IMR-90 (cell line): ENCODE data around the gene COL18A1. TPM values are rescaled to one million over a fixed set of nuclear protein-coding genes. Genes with fewer than 3 reads are reported as not detected.

Experiments
- ATAC-seq: fragments of 200-7000 bp; cut with Tn5 transposase; 2 replicates; pipeline ENCODE4 v1.9.1; 2020; ENCODE audit warnings: low read depth, mild to moderate bottlenecking, moderate library complexity
- BruUV-seq: library from RNA; stranded (reverse); fragments of 400-500 nt; replicated peaks from 2 replicates; lab custom pipeline; 2021; lab: Mats Ljungman, UMichigan
- CTCF ChIA-PET: fragments of 300-600 bp; formaldehyde crosslinking; extraction: SDS; loops from one replicate; lab custom pipeline; 2021; ENCODE audit warnings: antibody characterized with exemption; lab: Yijun Ruan, JAX
- POLR2A ChIA-PET: fragments of 300-600 bp; sonication (Branson Sonifier 250); formaldehyde crosslinking; loops from one replicate; lab custom pipeline; 2022; ENCODE audit warnings: antibody characterized with exemption; ENCODE audit not compliant: unreplicated experiment; lab: Charles Lee
- DNase-seq: peaks from one replicate; pipeline ENCODE4 v3.0.0; 2013
- H2AFZ ChIP-seq: replicated peaks from 2 replicates; pipeline ENCODE3; 2013; ENCODE audit warnings: low read length, mild to moderate bottlenecking; ENCODE audit not compliant: poor library complexity
- H2AK5ac ChIP-seq: 2 replicates; pipeline ENCODE4 v1.6.1; 2013; ENCODE audit warnings: low read depth, low read length, inconsistent platforms
- H2AK9ac ChIP-seq: replicated peaks from 2 replicates; pipeline ENCODE3; 2013; ENCODE audit warnings: mild to moderate bottlenecking, low read depth, low read length, moderate library complexity; ENCODE audit not compliant: poor library complexity
- H2BK120ac ChIP-seq: 2 replicates; pipeline ENCODE4 v1.6.1; 2013; ENCODE audit warnings: low read depth, low read length, inconsistent platforms
- H2BK15ac ChIP-seq: 3 replicates; pipeline ENCODE4 v1.6.1; 2013; ENCODE audit warnings: low read depth, low read length, inconsistent platforms
- H2BK20ac ChIP-seq: 2 replicates; pipeline ENCODE4 v1.6.1; 2013; ENCODE audit warnings: low read depth, mild to moderate bottlenecking, inconsistent platforms, low read length, moderate library complexity
- H2BK5ac ChIP-seq: 2 replicates; pipeline ENCODE4 v1.6.1; 2013; ENCODE audit warnings: mild to moderate bottlenecking, low read depth, low read length, inconsistent platforms; ENCODE audit not compliant: poor library complexity, severe bottlenecking
- H3K14ac ChIP-seq: replicated peaks from 2 replicates; pipeline ENCODE4 v1.6.1; 2013; ENCODE audit warnings: low read depth, low read length, inconsistent platforms
- H3K18ac ChIP-seq: 2 replicates; pipeline ENCODE4 v1.6.1; 2013; ENCODE audit warnings: low read depth, low read length, control low read depth
- H3K23ac ChIP-seq: 2 replicates; pipeline ENCODE4 v1.6.1; 2013; ENCODE audit warnings: low read depth, low read length, inconsistent platforms
- H3K27ac ChIP-seq: 2 replicates; pipeline ENCODE4 v1.5.1; 2013; ENCODE audit warnings: mild to moderate bottlenecking, control low read depth, low read length; ENCODE audit not compliant: insufficient read depth
- H3K27me3 ChIP-seq: 2 replicates; pipeline ENCODE4 v1.6.1; 2013; ENCODE audit warnings: low read length; ENCODE audit not compliant: control insufficient read depth, insufficient read depth
- H3K36me3 ChIP-seq: 2 replicates; pipeline ENCODE4 v1.6.1; 2013; ENCODE audit warnings: low read length, mixed read lengths; ENCODE audit not compliant: control insufficient read depth, insufficient read depth
- H3K4ac ChIP-seq: 2 replicates; pipeline ENCODE4 v1.6.1; 2013; ENCODE audit warnings: low read depth, low read length, inconsistent platforms
- H3K4me1 ChIP-seq: 2 replicates; pipeline ENCODE4 v1.6.1; 2013; ENCODE audit warnings: low read length, mixed read lengths; ENCODE audit not compliant: control insufficient read depth, insufficient read depth
- H3K4me2 ChIP-seq: 2 replicates; pipeline ENCODE4 v1.6.1; 2013; ENCODE audit warnings: low read depth, mild to moderate bottlenecking, control low read depth, low read length, moderate library complexity
- H3K4me3 ChIP-seq: 2 replicates; pipeline ENCODE4 v1.5.1; 2013; ENCODE audit warnings: low read depth, mild to moderate bottlenecking, control low read depth, low read length, moderate library complexity; ENCODE audit not compliant: insufficient read depth
- H3K56ac ChIP-seq: 2 replicates; pipeline ENCODE4 v1.6.1; 2013; ENCODE audit warnings: low read length, inconsistent platforms; ENCODE audit not compliant: insufficient read depth; ENCODE audit errors: extremely low read depth
- H3K79me1 ChIP-seq, 2 experiments: 2 replicates each; pipeline ENCODE4 v1.6.1; 2013; ENCODE audit warnings: low read length in 2 of 2, inconsistent platforms in 1 of 2, low read depth in 1 of 2
- H3K9ac ChIP-seq: 2 replicates; pipeline ENCODE4 v1.6.1; 2013; ENCODE audit warnings: low read depth, low read length, control low read depth
- H3K9me1 ChIP-seq: 2 replicates; pipeline ENCODE4 v1.6.1; 2013; ENCODE audit warnings: low read length, inconsistent platforms; ENCODE audit not compliant: insufficient read depth
- H3K9me3 ChIP-seq: 2 replicates; pipeline ENCODE4 v1.6.1; 2013; ENCODE audit warnings: low read length; ENCODE audit not compliant: control insufficient read depth, insufficient read depth
- H4K20me1 ChIP-seq: 2 replicates; pipeline ENCODE4 v1.6.1; 2013; ENCODE audit warnings: low read length, inconsistent platforms; ENCODE audit not compliant: insufficient read depth
- H4K5ac ChIP-seq: 2 replicates; pipeline ENCODE4 v1.6.1; 2013; ENCODE audit warnings: mild to moderate bottlenecking, low read depth, low read length, control low read depth
- H4K8ac ChIP-seq, 2 experiments: 2 replicates each; pipeline ENCODE4 v1.6.1; 2013; ENCODE audit warnings: low read depth in 2 of 2, low read length in 2 of 2, control low read depth in 1 of 2, inconsistent platforms in 1 of 2
- H4K91ac ChIP-seq: 2 replicates; pipeline ENCODE4 v1.6.1; 2013; ENCODE audit warnings: low read depth, low read length, inconsistent platforms; ENCODE audit not compliant: insufficient read depth
- BHLHE40 ChIP-seq: fragments of 150-350 bp; IDR thresholded peaks from 2 replicates; pipeline ENCODE4 v1.6.1; 2016; ENCODE audit warnings: mild to moderate bottlenecking, low read depth, low read length
- CEBPB ChIP-seq: IDR thresholded peaks from 2 replicates; pipeline ENCODE4 v1.6.1; 2012; ENCODE audit warnings: low read depth, low read length, improper control_type of control experiment
- CHD1 ChIP-seq: IDR thresholded peaks from 2 replicates; pipeline ENCODE4 v1.6.1; 2012; ENCODE audit warnings: low read depth, low read length, improper control_type of control experiment
- ELK1 ChIP-seq: fragments of 150-350 bp; IDR thresholded peaks from 2 replicates; pipeline ENCODE4 v1.6.1; 2016; ENCODE audit warnings: low read depth, mild to moderate bottlenecking, low read length, moderate library complexity, borderline replicate concordance
- FOS ChIP-seq: fragments of 150-350 bp; IDR thresholded peaks from 2 replicates; pipeline ENCODE4 v1.6.1; 2016; ENCODE audit warnings: low read depth, low read length
- MAFK ChIP-seq: IDR thresholded peaks from 2 replicates; pipeline ENCODE4 v1.6.1; 2012; ENCODE audit warnings: low read depth, low read length, improper control_type of control experiment
- MAZ ChIP-seq: IDR thresholded peaks from 2 replicates; pipeline ENCODE4 v1.6.1; 2012; ENCODE audit warnings: low read depth, mild to moderate bottlenecking, low read length, improper control_type of control experiment, moderate library complexity, borderline replicate concordance
- MXI1 ChIP-seq: IDR thresholded peaks from 2 replicates; pipeline ENCODE4 v1.6.1; 2012; ENCODE audit warnings: low read depth, mild to moderate bottlenecking, low read length, moderate library complexity, borderline replicate concordance
- NFE2L2 ChIP-seq: fragments of 150-350 bp; IDR thresholded peaks from 2 replicates; pipeline ENCODE4 v1.6.1; 2016; ENCODE audit warnings: low read depth, mild to moderate bottlenecking, low read length
- RCOR1 ChIP-seq: IDR thresholded peaks from 2 replicates; pipeline ENCODE4 v1.6.1; 2012; ENCODE audit warnings: mild to moderate bottlenecking, low read length, improper control_type of control experiment; ENCODE audit not compliant: insufficient replicate concordance
- SMC3 ChIP-seq: fragments of 150-350 bp; IDR thresholded peaks from 2 replicates; pipeline ENCODE4 v1.6.1; 2016; ENCODE audit warnings: low read depth, mild to moderate bottlenecking, antibody characterized with exemption, low read length, moderate library complexity
- USF2 ChIP-seq: fragments of 150-350 bp; IDR thresholded peaks from 2 replicates; pipeline ENCODE4 v1.6.1; 2017; ENCODE audit warnings: mild to moderate bottlenecking, antibody characterized with exemption, low read length, low read depth
- WGBS, 2 experiments: methylation state at CpG; one replicate each; pipeline versions ENCODE4 v1.1.5 to v1.1.7; 2013; ENCODE audit warnings: missing lambda C conversion rate in 2 of 2; ENCODE audit not compliant: insufficient read length in 1 of 2; ENCODE audit errors: extremely low coverage in 2 of 2; 5-methylcytosine and 5-hydroxymethylcytosine counted together
- dilution Hi-C: fragments of 300-500 bp; cut with HindIII; formaldehyde crosslinking; loops from one replicate; pipeline ENCODE4 v1.14.3; 2018; ENCODE audit warnings: low sequenced_read_pairs; ENCODE audit not compliant: unreplicated experiment
- in situ Hi-C: fragments of 300-500 bp; cut with MboI; formaldehyde crosslinking; loops from 3 replicates; pipeline ENCODE4 v1.14.3; 2019; ENCODE audit warnings: low sequenced_read_pairs, inconsistent platforms, mixed read lengths
- intact Hi-C: fragments of 100-400 bp; cut with micrococcal nuclease; formaldehyde crosslinking; loops from 2 replicates; pipeline ENCODE4 v1.10.0; 2022
- polyA plus RNA-seq, 3 experiments: library from polyadenylated mRNA; depleted of rRNA; stranded (reverse); fragments of >200 nt; gene quantifications; 2 replicates each; pipeline ENCODE4 v1.2.3, GENCODE V29; 2012; ENCODE audit warnings: low replicate concordance in 1 of 3
- total RNA-seq: library from RNA; depleted of rRNA; stranded (reverse); fragments of >200 nt; gene quantifications from 2 replicates; pipeline ENCODE4 v1.2.3, GENCODE V29; 2012

COL18A1 gene
- total and polyA plus RNA-seq, 2 of the 4 experiments (the other 2 are of a cell fraction), result 4.3 to 46.7 TPM

GRCh38 chr21:45475797-45476570 lies 71.0 kb downstream of the COL18A1 start (continued):
- no peak for TF ChIP-seq USF2

GRCh38 chr21:45476582-45476981 lies 71.6 kb downstream of the COL18A1 start:
- in situ Hi-C loops, result no loop called here
- H3K4me3 ChIP-seq, result no peak overlapping the region
- peak overlapping the region in 1 of 2 experiments; percentile 39; a peak in 1 of 4 replicates for H4K8ac ChIP-seq
- peaks cover 16% of the 10 kb centered on the region for H3K4me1 ChIP-seq
- H4K5ac ChIP-seq, result no peak overlapping the region
- ChIA-PET POLR2A (no interaction called here), CTCF (no interaction called here)
- H2BK120ac ChIP-seq, result no peak overlapping the region
- peaks cover 68% of the 10 kb centered on the region for H3K36me3 ChIP-seq
- H4K20me1 ChIP-seq, result peaks cover 39% of the 10 kb centered on the region
- H3K23ac ChIP-seq, result no peak overlapping the region
- no peak overlapping the region for H2BK20ac ChIP-seq
- peaks cover 11 to 54% of the 10 kb centered on the region in 2 experiments; a peak in 3 of 4 replicates for H3K79me1 ChIP-seq
- no peak overlapping the region for H4K91ac ChIP-seq
- H3K18ac ChIP-seq, result no peak overlapping the region
- H2AK5ac ChIP-seq, result peak overlapping the region; percentile 93; the same call in 1 of the 2 replicates
- no TSS peak for BruUV-seq
- H2AFZ ChIP-seq, result no peak overlapping the region
- no peaks in the 10 kb centered on the region for H3K9me3 ChIP-seq
- 96% methylated on average over 4 of the region's 6 CpGs; no CpG with 5 or more reads in 1 of the 2 experiments for WGBS, 2 experiments
- dilution Hi-C loops, result no loop called here
- ATAC-seq, result no peak
- H3K4ac ChIP-seq, result no peak overlapping the region
- peaks cover 19% of the 10 kb centered on the region for H3K9me1 ChIP-seq
- H2BK15ac ChIP-seq, result peak overlapping the region; percentile 6; the same call in 1 of the 3 replicates
- peak overlapping the region; percentile 48 for H2AK9ac ChIP-seq
- no peaks in the 10 kb centered on the region for H3K27me3 ChIP-seq
- H2BK5ac ChIP-seq, result peak overlapping the region; percentile 67
- H3K4me2 ChIP-seq, result no peak overlapping the region
- H3K14ac ChIP-seq, result no peak overlapping the region; the same call in 1 of the 2 replicates
- no peak overlapping the region for H3K56ac ChIP-seq
- H3K9ac ChIP-seq, result no peak overlapping the region
- no peak overlapping the region for H3K27ac ChIP-seq
- DNase-seq, result no peak
- intact Hi-C loops, result loop anchor here (5.0 kb wide), 2 partner anchors 346 to 446 kb away; no protein-coding TSS in a partner anchor
- TF ChIP-seq USF2, result no peak
- TF ChIP-seq MXI1, result no peak
- TF ChIP-seq SMC3, result no peak
- no peak for TF ChIP-seq MAZ
- no peak for TF ChIP-seq CHD1
- TF ChIP-seq ELK1, result no peak
- no peak for TF ChIP-seq MAFK
- no peak for TF ChIP-seq FOS
- no peak for TF ChIP-seq CEBPB
- TF ChIP-seq NFE2L2, result no peak
- no peak for TF ChIP-seq RCOR1
- no peak for TF ChIP-seq BHLHE40
